Adrenal gland (tissue), 12 donors: ENCODE results near the gene SPATA31C1. TPM values are rescaled to one million over a fixed set of nuclear protein-coding genes. Genes with fewer than 3 reads are reported as not detected.

Source experiments
- DNase-seq, 7 donors: peaks; one replicate each; pipeline ENCODE4 v3.0.0-alpha.2; 2019 to 2020
- H3K27ac ChIP-seq, 5 donors: fragments of 200-600 bp; sonication (generic) in 4 of 5; 1 replicate in 3 of 5; 2 replicates in 2 of 5; pipeline versions ENCODE4 v1.5.1 to v1.8.0; 2016 to 2020; ENCODE audit warnings: mild to moderate bottlenecking in 1 of 5
- H3K27me3 ChIP-seq: fragments of 200-600 bp; 2 replicates; pipeline ENCODE4 v1.8.0; 2021
- H3K36me3 ChIP-seq, 2 donors: fragments of 200-600 bp; replicated peaks in 1 of 2; 1 replicate in 1 of 2; 2 replicates in 1 of 2; pipeline versions ENCODE4 v1.5.1 to v1.8.0; 2018 to 2022
- H3K4me1 ChIP-seq, 2 donors: fragments of 200-600 bp; replicated peaks in 1 of 2; 1 replicate in 1 of 2; 2 replicates in 1 of 2; pipeline versions ENCODE4 v1.5.1 to v1.8.0; 2018 to 2021
- H3K4me3 ChIP-seq, 4 donors: fragments of 200-600 bp; sonication (generic) in 3 of 4; one replicate each; pipeline ENCODE4 v1.5.1; 2016 to 2018
- H3K9me3 ChIP-seq, 3 donors: fragments of 200-600 bp; sonication (generic) in 1 of 3; replicated peaks in 1 of 3; 1 replicate in 2 of 3; 2 replicates in 1 of 3; pipeline versions ENCODE4 v1.5.1 to v1.8.0; 2016 to 2021
- POLR2A ChIP-seq, 2 donors: fragments of 450-650 bp; IDR thresholded peaks; one replicate each; pipeline ENCODE4 v1.6.1; 2017; ENCODE audit warnings: antibody characterized with exemption in 2 of 2, mild to moderate bottlenecking in 2 of 2, moderate library complexity in 1 of 2
- WGBS, 4 donors: extraction: QIAGEN DNeasy Blood & Tissue Kit in 2 of 4; methylation state at CpG; one replicate each; pipeline versions ENCODE4 v1.1.5 to v1.1.7; 2013 to 2017; 5-methylcytosine and 5-hydroxymethylcytosine counted together
- intact Hi-C, 2 donors: fragments of 100-400 bp; cut with DNase I; formaldehyde crosslinking; loops; one replicate each; pipeline versions ENCODE4 v1.14.1 to v1.15.0; 2022 to 2023
- polyA plus RNA-seq, 3 donors: library from polyadenylated mRNA; stranded (reverse); fragments of 200-250 nt in 2 of 3; fragments of 350-450 nt in 1 of 3; fragmentation: Illumina TruSeq in 1 of 3; extraction: RNeasy Lipid Tissue Mini Kit (QIAGEN cat#74804) in 1 of 3; gene quantifications; one replicate each; pipeline ENCODE4 v1.2.3, GENCODE V29; 2013 to 2014
- total RNA-seq, 9 donors: library from RNA; depleted of rRNA in 4 of 9; stranded (reverse); fragments of >200 nt in 4 of 9; fragments of 120-200 nt in 1 of 9; fragmentation: NEBNext Ultra II Directional in 1 of 9; extraction: Animal tissue kit (Norgen Biotek cat#: 25700) in 1 of 9; gene quantifications; one replicate each; pipeline versions ENCODE4 v1.1.0 to v1.2.4, GENCODE V29; 2013 to 2023
- TF ChIP-seq, protein P1 (sequence below), 6 experiments: fragments of 450-650 bp in 4 of 6; fragments of 200-600 bp in 2 of 6; sonication (generic) in 1 of 6; IDR thresholded peaks; 1 replicate in 5 of 6; 2 replicates in 1 of 6; pipeline versions ENCODE4 v1.5.1 to v1.8.0; 2016 to 2021; ENCODE audit warnings: antibody characterized with exemption in 6 of 6, mild to moderate bottlenecking in 2 of 6, moderate library complexity in 1 of 6
- donor health status: healthy with polysubstance abuse.
- donor health status: Bipolar disorder and iron deficiency.
- donor health status: DM: yes; HTN: yes; CAD: no.
- donor health status: DM: no; HTN: no; CAD: no.
- donor health status: DM: no; HTN: no; CAD: no.
- donor health status: DM: yes; HTN: yes; CAD: no.

The SPATA31C1 gene
- total and polyA plus RNA-seq, 12 donors: not detected

DNA sequence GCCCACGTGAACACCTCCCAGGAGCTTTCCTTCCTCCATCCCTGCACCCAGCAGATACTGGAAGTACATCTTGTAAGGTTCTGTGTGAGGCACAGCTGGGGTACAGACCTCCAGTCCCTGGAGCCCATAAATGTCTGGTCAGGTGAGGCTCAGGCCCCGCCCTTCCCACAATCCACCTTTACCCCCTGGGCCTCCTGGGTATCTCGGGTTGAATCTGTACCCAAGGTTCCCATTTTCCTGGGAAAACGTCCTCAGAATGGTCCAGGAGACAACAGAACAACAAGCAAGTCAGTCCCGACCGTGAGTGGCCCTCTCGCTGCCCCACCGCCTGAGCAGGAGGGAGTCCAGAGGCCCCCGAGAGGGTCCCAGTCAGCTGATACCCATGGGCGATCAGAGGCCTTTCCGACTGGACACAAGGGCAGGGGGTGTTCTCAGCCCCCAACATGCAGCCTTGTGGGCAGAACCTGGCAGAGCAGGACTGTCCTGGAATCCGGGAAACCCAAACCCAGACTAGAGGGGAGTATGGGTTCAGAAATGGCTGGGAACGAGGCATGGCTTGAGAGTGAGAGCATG lies 30.7 kb upstream of the SPATA31C1 start:
- H3K9me3 ChIP-seq: no peaks in the 10 kb centered on the region
- H3K27me3 ChIP-seq: no peaks in the 10 kb centered on the region
- H3K27ac ChIP-seq: no peak overlapping the region
- no peak for TF ChIP-seq POLR2A (IDR thresholded peaks at IDR 0.05)
- TF ChIP-seq, protein P1, sequence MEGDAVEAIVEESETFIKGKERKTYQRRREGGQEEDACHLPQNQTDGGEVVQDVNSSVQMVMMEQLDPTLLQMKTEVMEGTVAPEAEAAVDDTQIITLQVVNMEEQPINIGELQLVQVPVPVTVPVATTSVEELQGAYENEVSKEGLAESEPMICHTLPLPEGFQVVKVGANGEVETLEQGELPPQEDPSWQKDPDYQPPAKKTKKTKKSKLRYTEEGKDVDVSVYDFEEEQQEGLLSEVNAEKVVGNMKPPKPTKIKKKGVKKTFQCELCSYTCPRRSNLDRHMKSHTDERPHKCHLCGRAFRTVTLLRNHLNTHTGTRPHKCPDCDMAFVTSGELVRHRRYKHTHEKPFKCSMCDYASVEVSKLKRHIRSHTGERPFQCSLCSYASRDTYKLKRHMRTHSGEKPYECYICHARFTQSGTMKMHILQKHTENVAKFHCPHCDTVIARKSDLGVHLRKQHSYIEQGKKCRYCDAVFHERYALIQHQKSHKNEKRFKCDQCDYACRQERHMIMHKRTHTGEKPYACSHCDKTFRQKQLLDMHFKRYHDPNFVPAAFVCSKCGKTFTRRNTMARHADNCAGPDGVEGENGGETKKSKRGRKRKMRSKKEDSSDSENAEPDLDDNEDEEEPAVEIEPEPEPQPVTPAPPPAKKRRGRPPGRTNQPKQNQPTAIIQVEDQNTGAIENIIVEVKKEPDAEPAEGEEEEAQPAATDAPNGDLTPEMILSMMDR (IDR thresholded peaks at IDR 0.05): no peak
- H3K36me3 ChIP-seq: no peaks in the 10 kb centered on the region
- DNase-seq: no peak
- no peaks in the 10 kb centered on the region for H3K4me1 ChIP-seq
- WGBS, 4 donors: 86 to 92% (median 89%) methylated on average over 5 to 13 of the region's 13 CpGs
- intact Hi-C loops: no loop called here
- H3K4me3 ChIP-seq: no peak overlapping the region

DNA sequence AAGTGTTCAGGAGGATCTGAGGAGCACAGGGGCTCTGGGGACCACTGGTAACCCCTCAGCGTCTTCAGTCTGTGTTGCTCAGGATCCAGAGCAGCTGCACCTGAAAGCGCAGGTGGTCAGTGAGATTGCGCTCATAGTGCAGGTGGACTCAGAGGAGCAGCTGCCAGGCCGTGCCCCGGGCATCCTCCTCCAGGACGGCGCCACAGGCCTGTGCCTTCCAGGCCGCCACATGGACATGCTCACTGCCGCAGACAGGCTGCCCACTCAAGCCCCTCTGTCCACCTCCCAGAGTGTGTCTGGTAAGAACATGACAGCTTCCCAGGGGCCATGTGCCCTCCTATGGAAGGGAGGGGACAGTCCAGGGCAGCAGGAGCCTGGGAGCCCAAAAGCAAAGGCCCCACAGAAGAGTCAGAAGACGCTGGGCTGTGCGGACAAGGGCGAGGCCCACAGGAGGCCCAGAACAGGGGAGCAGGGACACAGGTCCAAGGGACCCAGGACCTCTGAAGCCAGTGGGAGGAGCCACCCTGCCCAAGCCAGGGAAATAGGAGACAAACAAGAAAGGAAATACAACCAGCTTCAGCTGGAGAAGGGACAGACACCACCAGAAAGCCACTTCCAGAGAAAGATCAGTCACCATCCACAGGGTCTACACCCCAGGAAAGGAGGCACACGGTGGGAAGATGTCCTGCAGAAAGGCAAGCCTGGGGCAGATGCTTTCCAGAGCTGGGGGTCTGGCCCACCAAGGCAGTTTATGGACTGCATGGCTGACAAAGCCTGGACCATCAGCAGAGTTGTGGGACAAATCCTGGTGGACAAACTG lies 29.9 kb upstream of the SPATA31C1 start:
- Histone ChIP-seq H3K27ac (no peak overlapping the region), H3K27me3 (no peaks in the 10 kb centered on the region), H3K4me3 (no peak overlapping the region), H3K36me3 (no peaks in the 10 kb centered on the region), H3K4me1 (no peaks in the 10 kb centered on the region), H3K9me3 (no peaks in the 10 kb centered on the region)
- intact Hi-C loops: no loop called here
- DNase-seq: no peak
- TF ChIP-seq POLR2A (IDR thresholded peaks at IDR 0.05): no peak
- TF ChIP-seq, protein P1 (IDR thresholded peaks at IDR 0.05): no peak
- 82 to 93% (median 88%) methylated on average over 6 to 13 of the region's 13 CpGs for WGBS, 4 donors

DNA sequence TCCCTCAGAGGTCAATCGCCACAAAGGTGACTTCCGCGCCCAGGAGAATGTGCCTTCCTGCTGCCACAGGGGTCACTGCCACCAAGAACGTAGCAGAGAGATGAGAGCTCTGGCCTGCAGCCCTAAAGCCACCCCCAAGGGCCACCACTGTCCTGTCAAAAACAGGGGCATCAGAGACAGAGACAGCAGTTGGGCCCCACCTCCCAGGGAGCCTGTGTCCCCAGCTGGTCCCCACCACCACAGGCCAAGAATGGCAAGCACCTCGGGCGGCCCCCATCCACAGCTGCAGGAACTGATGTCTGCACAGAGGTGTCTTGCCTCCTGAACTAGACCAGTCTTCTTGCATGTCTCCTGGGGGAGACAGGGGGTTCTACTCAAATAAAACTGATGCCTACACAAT lies 29.3 kb upstream of the SPATA31C1 start:
- TF ChIP-seq, protein P1 (IDR thresholded peaks at IDR 0.05): no peak
- no peak for DNase-seq
- no peaks in the 10 kb centered on the region for H3K27me3 ChIP-seq
- H3K4me3 ChIP-seq: no peak overlapping the region
- intact Hi-C loops: no loop called here
- H3K27ac ChIP-seq: no peak overlapping the region
- H3K4me1 ChIP-seq: no peaks in the 10 kb centered on the region
- H3K9me3 ChIP-seq: peaks cover 0 to 3% (median 0%) of the 10 kb centered on the region in 3 donors
- no peaks in the 10 kb centered on the region for H3K36me3 ChIP-seq
- WGBS, 4 donors: 47 to 86% (median 75%) methylated on average over 3 to 6 of the region's 6 CpGs

DNA sequence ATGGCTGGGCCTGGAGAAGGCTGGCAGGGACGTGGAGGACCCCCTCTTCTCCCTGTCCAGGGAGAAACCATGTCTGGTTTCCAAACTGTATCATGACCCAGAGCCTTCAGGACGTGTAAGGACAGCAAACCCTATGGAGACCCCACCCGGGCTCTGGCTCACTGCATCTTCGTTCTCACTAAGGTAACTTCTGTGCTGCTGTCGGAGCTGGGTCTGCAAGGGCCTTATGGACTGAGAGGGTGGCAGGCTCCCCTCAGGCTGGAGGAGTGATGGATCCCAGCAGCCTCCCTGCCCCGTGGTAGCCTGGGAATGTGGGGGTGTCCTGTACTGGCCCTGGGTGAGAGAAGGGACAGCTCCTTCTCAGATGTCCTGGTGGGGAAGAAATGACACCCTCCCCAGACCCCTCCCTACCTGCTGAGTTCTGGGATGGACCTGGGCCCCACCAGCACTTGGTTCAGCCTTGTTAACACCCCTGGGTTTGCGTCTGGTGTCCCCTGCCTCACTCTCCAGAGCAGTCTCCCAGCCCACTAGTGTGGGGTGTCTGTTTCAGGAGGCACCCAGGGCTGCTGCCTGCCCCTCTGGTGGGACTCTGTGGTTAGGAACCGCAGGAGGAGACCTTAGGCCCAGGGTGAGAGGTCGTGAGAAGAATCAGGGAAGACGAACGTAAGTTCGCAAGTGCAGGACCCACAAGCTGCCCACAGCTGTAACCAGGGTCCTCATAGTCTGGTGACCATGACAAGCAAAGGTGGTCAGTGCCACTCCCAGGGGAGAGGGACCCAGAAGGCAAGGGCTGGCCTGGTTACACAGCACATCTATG lies 28.5 kb upstream of the SPATA31C1 start:
- TF ChIP-seq POLR2A (IDR thresholded peaks at IDR 0.05): no peak
- TF ChIP-seq, protein P1 (IDR thresholded peaks at IDR 0.05): no peak
- no peak for DNase-seq
- 86 to 91% (median 89%) methylated on average over 8 to 12 of the region's 12 CpGs for WGBS, 4 donors
- no peaks in the 10 kb centered on the region for H3K27me3 ChIP-seq
- no peak overlapping the region for H3K27ac ChIP-seq
- intact Hi-C loops: no loop called here
- H3K4me1 ChIP-seq: no peaks in the 10 kb centered on the region
- H3K9me3 ChIP-seq: peaks cover 0 to 10% (median 0%) of the 10 kb centered on the region in 3 donors
- H3K36me3 ChIP-seq: no peaks in the 10 kb centered on the region
- H3K4me3 ChIP-seq: no peak overlapping the region
